ENCODE measurements around the gene FAM76A.

GRCh38 chr1:27762033-27762432, 36.3 kb downstream of the FAM76A start:
- TF ChIP-seq EZH2 (IDR thresholded peaks at IDR 0.05; ENCODE audit: low read length) (no peak), CTCF (optimal IDR thresholded peaks at IDR 0.05 in 1 of 3, IDR thresholded peaks at IDR 0.05 in 1 of 3, conservative IDR thresholded peaks at IDR 0.05 in 1 of 3; ENCODE audit: extremely low read depth in 1 of 3, insufficient read depth in 2 of 3, low read length in 3 of 3) (no peak)
